ENCODE results near the gene SKA3.
"Not testable (repeated sequence)": the region's sequence is repeated elsewhere in the genome, so short reads cannot be mapped to it uniquely, and the experiment has no call there.

SKA3 gene

GRCh38 chr13:21164631-21165030, 11.7 kb downstream of the SKA3 start:
- no peak for DNase-seq

- DNase-seq = no peak
Observed at GRCh38 chr13:21152251-21152899, 24.0 kb downstream of the SKA3 start.

DNA sequence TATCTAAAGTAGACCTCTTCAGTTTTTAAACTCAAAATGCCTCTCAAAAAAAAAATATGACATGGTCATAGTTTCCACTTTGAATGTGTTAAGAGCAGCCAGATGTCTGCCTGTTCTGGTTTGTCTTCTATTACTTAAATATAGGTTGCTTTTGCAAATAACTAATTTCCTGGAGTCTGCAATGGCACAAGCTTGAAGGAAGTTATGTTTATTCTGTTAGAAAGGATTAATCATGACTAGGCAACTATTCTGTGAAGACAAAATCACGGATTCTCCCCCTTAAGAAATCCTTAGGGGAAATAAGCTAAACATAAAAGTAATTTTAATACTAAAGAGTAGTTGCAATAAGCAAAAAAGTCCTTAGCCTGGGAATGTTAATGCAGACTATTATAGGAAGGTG, 26.3 kb downstream of the SKA3 start:
- DNase-seq = no peak

GRCh38 chr13:21149568-21149967, 26.8 kb downstream of the SKA3 start:
- no peak for DNase-seq

DNA sequence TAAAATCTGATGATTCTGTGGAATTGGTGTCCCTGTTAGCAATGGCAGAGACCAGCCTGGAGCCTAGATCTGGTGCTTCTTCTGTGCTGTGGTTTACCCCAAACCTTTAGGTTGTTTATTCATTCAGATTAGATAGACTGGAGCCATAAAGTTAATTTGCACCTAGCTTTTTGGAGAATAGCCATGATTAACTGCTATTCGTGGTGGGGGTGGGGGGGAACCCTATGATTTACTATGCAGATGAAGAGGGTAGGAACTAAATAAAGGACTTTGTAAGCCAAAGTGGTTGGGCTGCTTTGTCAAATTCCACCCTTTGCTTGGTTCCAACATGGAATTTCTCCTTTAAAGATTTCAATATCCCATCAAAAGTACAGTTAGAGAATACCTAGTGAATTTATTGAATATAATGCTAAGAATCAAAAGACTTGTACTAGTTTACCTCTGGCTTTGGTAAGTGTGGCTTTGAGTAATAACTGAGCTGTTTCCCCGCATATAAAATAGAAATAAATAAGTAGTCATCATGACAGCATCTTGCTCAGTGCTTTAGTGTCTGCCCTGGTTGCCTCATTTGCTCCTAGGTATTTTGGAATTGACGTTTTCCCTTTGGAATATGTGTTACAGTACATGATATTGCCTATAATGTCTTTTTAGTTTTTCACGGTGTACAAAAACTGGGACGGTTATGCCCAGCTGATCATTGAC, 27.6 kb downstream of the SKA3 start:
- no peak for DNase-seq

- DNase-seq = no peak
Observed at GRCh38 chr13:21147827-21148226, 28.5 kb downstream of the SKA3 start.

DNA sequence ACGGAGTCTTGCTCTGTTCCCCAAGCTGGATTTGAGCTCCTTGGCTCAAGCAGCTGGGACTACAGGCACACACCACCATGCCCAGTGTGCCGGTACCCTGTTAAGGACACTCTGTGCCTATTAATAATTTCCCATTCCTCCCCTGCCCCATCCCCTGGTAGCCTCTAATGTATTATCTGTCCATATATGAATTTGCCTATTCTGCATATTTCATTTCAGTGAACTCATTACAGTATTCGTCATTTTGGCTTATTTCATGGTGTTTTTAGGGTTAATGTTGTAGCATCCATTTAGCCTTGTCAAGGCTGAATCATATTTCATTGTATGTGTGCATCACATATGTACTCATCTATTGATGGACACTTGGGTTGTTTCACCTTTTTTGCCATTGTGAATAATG, 33.6 kb downstream of the SKA3 start:
- no peak for DNase-seq

- DNase-seq = no peak
Observed at GRCh38 chr13:21139374-21139773, 37.0 kb downstream of the SKA3 start.

DNA sequence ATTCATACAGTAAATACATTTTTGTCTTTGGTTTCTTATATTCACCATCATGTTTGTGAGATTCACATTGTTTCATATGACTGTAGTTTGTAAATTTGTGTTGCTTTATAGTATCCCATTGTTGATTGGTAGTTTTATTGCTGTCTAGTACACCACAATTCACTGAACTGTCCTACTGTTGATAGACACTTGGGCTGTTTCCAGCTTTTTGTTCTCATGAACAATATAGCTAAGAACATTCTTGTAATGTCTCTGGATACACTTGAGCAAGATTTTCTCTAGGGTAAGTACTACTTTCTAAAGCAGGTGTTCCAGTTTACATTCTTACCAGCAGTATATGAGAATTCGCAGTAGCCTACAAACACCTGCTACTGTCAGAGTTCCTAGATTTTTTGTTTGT, 37.8 kb downstream of the SKA3 start:
- no peak for DNase-seq

GRCh38 chr13:21137696-21138095, 38.7 kb downstream of the SKA3 start:
- no peak for DNase-seq

GRCh38 chr13:21135833-21136232, 40.5 kb downstream of the SKA3 start:
- not testable (repeated sequence) for DNase-seq

GRCh38 chr13:21134475-21134874, 41.9 kb downstream of the SKA3 start:
- no peak for DNase-seq

DNA sequence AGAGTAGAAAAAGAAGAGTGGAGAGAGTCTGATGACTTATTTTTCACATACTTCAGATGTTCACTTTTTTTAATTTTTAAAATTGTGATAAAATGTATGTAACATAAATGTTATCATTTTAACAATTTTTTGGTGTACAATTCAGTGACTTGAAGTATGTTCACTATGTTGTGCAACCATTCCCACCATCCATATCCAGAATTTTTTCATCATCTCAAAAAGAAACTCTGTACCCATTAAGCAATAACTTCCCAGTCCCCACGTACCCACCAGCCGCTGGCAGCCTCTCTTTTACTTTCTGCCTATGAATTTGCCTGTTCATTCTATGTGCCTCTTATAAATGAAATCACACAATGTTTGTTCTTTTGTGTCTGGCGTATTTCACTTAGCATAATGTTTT, 43.3 kb downstream of the SKA3 start:
- no peak for DNase-seq

- DNase-seq = no peak
Observed at GRCh38 chr13:21130116-21130515, 46.2 kb downstream of the SKA3 start.

DNA sequence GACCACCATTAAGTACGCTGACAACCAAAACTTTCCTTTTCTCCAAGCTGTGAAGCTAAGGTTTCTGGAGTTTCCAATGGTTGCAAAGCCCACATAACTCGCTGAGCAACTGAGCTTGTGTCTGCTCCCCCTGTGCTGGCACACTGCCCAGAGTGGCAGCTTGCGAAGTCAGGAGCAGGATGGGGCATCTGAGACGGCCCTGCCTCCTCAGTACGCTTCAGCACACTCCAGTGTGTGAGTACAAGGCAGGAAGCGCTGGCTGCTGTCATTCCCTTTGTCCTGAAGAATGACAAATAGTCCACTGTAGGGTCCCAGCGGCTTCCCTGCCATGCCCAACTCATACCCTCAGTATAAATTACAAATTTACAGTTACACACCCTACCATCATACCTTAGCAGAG, 51.5 kb downstream of the SKA3 start:
- DNase-seq = peak; percentile 96

- DNase-seq = no peak
Observed at GRCh38 chr13:21123956-21124355, 52.4 kb downstream of the SKA3 start.

GRCh38 chr13:21121616-21122015, 54.7 kb downstream of the SKA3 start:
- no peak for DNase-seq

- no peak for DNase-seq
Observed at GRCh38 chr13:21120191-21120590, 56.2 kb downstream of the SKA3 start.

DNA sequence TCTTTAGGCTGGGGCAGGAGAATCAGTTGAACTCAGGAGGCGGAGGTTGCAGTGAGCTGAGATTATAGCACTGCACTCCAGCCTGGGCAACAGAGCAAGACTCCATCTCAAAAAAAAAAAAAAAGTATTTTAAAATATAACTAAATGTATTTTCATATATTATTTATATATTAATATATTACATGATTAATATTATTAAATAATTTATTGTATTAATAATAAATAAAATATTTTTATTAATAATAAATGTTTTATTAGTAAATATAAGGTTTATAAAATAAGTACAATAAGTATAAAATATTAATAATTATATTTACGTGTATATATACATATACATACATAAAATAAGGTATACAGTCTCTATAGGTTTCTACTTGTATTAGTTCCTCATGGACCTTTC, 56.8 kb downstream of the SKA3 start:
- no peak for DNase-seq

DNA sequence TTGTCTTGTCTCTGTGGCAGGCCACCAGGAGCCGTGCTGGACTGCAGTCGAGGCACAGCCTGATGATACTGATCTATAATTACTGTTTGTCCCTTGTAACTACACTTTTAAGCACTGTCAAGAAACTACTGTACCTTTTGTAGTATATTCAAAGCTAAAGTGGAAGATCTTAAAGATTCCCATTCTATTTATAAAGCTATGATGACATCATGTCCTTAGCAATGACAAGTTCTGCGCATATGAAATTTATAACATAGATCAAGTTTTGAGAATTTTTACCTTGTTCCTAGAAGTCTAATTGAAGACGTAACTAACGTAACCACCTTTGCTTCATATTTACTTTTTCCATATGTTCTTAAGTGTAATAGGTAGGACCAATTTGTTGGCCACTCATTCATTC, 58.2 kb downstream of the SKA3 start:
- DNase-seq = no peak

DNA sequence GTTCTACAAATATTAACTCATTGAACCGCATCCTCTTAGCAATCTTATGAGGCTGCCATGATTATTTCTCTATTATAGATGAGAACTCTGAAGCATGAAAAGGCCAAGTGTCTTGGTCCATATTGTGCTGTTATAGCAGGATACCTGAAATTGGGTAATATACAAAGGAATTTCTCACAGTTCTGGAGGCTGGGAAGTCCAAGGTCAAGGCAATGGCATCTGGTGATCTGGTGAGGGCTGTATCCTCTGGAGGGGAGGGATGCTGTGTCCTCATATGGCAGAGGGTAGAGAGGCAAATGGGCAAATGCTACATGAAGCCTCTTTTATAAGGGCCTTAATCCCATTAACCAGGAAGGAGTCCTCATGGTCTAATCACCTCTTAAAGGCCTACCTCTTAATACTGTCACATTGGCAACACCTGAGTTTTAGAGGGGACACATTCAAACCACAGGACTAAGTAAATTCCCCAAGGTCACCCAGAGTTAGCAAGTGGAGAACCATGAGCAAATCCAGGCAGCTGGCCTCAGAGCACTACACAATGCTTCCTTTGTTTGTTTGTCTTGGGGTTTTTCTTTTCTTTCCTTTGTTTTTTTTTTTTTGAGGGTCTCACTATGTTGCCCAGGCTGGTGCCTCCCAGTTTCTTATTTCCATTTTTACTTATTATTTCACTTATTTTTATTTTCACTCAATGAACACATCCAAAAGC, 59.1 kb downstream of the SKA3 start:
- DNase-seq = no peak

GRCh38 chr13:21116141-21116540, 60.2 kb downstream of the SKA3 start:
- DNase-seq = no peak

- no peak for DNase-seq
Observed at GRCh38 chr13:21115231-21115630, 61.1 kb downstream of the SKA3 start.

DNA sequence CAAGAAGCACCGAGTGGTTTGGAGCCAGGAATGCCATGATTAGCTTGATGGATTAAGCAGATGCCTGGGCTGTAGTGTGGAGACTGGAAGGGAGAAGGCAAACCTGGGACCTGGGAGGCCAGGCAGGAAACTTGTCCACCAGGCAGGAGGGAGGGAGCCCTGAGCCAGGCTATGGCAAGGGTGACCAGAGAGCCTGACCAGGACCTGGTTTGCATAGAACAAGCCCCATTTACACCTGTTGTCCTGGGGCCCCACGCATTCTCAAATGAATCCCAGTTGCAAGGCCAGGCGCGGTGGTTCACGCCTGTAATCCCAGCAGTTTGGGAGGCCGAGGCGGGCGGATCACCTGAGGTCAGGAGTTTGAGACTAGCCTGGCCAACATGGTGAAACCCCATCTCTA, 64.8 kb downstream of the SKA3 start:
- no peak for DNase-seq
